Measurements from ENCODE around the gene RNF113A.
"Not testable (repeated sequence)": the region's sequence is repeated elsewhere in the genome, so short reads cannot be mapped to it uniquely, and the experiment has no call there.

The RNF113A gene

GRCh38 chrX:119871599-119872395 lies at the start of gene RNF113A, which contains the start of gene NDUFA1:
RNF113A (minus strand) TSS chrX:119871733; CDS start chrX:119871613, 120 bp downstream.
NDUFA1 (plus strand) TSS chrX:119871832; CDS start chrX:119871912, 80 bp downstream.
- peak; percentile 49 for DNase-seq (ENCODE audit: low read depth)

- no peak for DNase-seq (ENCODE audit: low read depth)
Measured at GRCh38 chrX:119919835-119920585, 48.5 kb upstream of the RNF113A start.

- no peak for DNase-seq (ENCODE audit: low read depth)
Measured at GRCh38 chrX:119917877-119918276, 46.3 kb upstream of the RNF113A start.

- DNase-seq (ENCODE audit: low read depth), result no peak
Measured at GRCh38 chrX:119916310-119916709, 44.8 kb upstream of the RNF113A start.

GRCh38 chrX:119900976-119901375 lies 29.4 kb upstream of the RNF113A start:
- DNase-seq (ENCODE audit: low read depth), result no peak

- no peak for DNase-seq (ENCODE audit: low read depth)
Measured at GRCh38 chrX:119899125-119899524, 27.6 kb upstream of the RNF113A start.

GRCh38 chrX:119895843-119896326 lies 24.4 kb upstream of the RNF113A start, which contains the start of gene AKAP14:
AKAP14 (plus strand) TSS chrX:119895893; CDS start chrX:119903224, 7,331 bp downstream.
- DNase-seq (ENCODE audit: low read depth), result no peak

- DNase-seq (ENCODE audit: low read depth), result not testable (repeated sequence)
Measured at GRCh38 chrX:119891961-119892692, 20.6 kb upstream of the RNF113A start.

- DNase-seq (ENCODE audit: low read depth), result not testable (repeated sequence)
Measured at GRCh38 chrX:119890626-119891025, 19.1 kb upstream of the RNF113A start.

GRCh38 chrX:119887721-119888425 lies 16.3 kb upstream of the RNF113A start:
- DNase-seq (ENCODE audit: low read depth), result peak; percentile 17

- DNase-seq (ENCODE audit: low read depth), result no peak
Measured at GRCh38 chrX:119885554-119886428, 14.3 kb upstream of the RNF113A start.

GRCh38 chrX:119880552-119881437 lies 9.3 kb upstream of the RNF113A start:
- DNase-seq (ENCODE audit: low read depth), result no peak

GRCh38 chrX:119880076-119880475 lies 8.5 kb upstream of the RNF113A start:
- DNase-seq (ENCODE audit: low read depth), result no peak

- DNase-seq (ENCODE audit: low read depth), result no peak
Measured at GRCh38 chrX:119878740-119879139, 7.2 kb upstream of the RNF113A start.

GRCh38 chrX:119871245-119871598 lies 311 bp downstream of the RNF113A start:
- no peak for DNase-seq (ENCODE audit: low read depth)

GRCh38 chrX:119870626-119871131 lies 854 bp downstream of the RNF113A start:
- DNase-seq (ENCODE audit: low read depth), result no peak

- DNase-seq (ENCODE audit: low read depth), result no peak
Measured at GRCh38 chrX:119853444-119853843, 18.1 kb downstream of the RNF113A start.

GRCh38 chrX:119852382-119853353 lies 18.9 kb downstream of the RNF113A start, which contains the start of gene UPF3B:
UPF3B (minus strand) TSS chrX:119852963; CDS start chrX:119852928, 35 bp downstream.
- DNase-seq (ENCODE audit: low read depth), result peak; percentile 78

All from stimulated activated CD8-positive, alpha-beta memory T cell treated with anti-CD3 and anti-CD28 coated beads, Interleukin-7, amount 100 ng/mL, for 24 hours (primary cell).